Peyer's patch (tissue), 4 donors: Measurements from ENCODE around the gene BRMS1.

Source experiments
- CTCF ChIP-seq, 6 experiments: fragments of 450-650 bp in 4 of 6; fragments of 200-600 bp in 2 of 6; sonication (generic) in 1 of 6; IDR thresholded peaks; one replicate each; pipeline ENCODE4 v1.5.1; 2017 to 2019; ENCODE audit warnings: antibody characterized with exemption in 6 of 6, mild to moderate bottlenecking in 3 of 6, moderate library complexity in 1 of 6
- POLR2A ChIP-seq, 2 donors: fragments of 450-650 bp; IDR thresholded peaks; one replicate each; pipeline ENCODE4 v1.5.1; 2017; ENCODE audit warnings: antibody characterized with exemption in 2 of 2, mild to moderate bottlenecking in 2 of 2, moderate library complexity in 2 of 2

- TF ChIP-seq POLR2A (IDR thresholded peaks at IDR 0.05) (no peak), CTCF (IDR thresholded peaks at IDR 0.05) (no peak)
These were observed 23.3 kb downstream of the BRMS1 start for GRCh38 chr11:66321606-66322005.
